HepG2 (cell line): ENCODE results near the gene HBB. TPM values are rescaled to one million over a fixed set of nuclear protein-coding genes. Genes with fewer than 3 reads are reported as not detected.

Experiments used
- ATAC-seq: fragments of 200-7000 bp; cut with Tn5 transposase; 3 replicates; pipeline ENCODE4 v1.9.1; 2020; ENCODE audit warnings: mild to moderate bottlenecking, moderate library complexity
- BruUV-seq: library from RNA; stranded (reverse); fragments of 400-500 nt; replicated peaks from 2 replicates; lab custom pipeline; 2021; lab: Mats Ljungman, UMichigan
- CTCF ChIA-PET: fragments of 300-600 bp; formaldehyde crosslinking; extraction: SDS; loops from one replicate; lab custom pipeline; 2021; ENCODE audit warnings: low total read pairs, inconsistent platforms, low intra/inter-chr PET ratio; lab: Yijun Ruan, JAX
- POLR2A ChIA-PET: fragments of 350-600 bp; sonication (Branson Sonifier 250); formaldehyde crosslinking; loops from one replicate; lab custom pipeline; 2020; ENCODE audit warnings: antibody characterized with exemption, inconsistent platforms; lab: Yijun Ruan, JAX
- DNase-seq: peaks from one replicate; pipeline ENCODE4 v3.0.0-alpha.2; 2015; ENCODE audit warnings: low spot score
- FAIRE-seq: peaks from 3 replicates; lab custom pipeline; 2011; peaks lifted over from hg19 to GRCh38; lab: Jason Lieb, UNC
- H2AFZ ChIP-seq: one replicate; pipeline ENCODE4 v1.6.1; 2011; ENCODE audit warnings: low read length, inconsistent platforms
- H3K27ac ChIP-seq: fragments of 300-600 bp; 3 replicates; pipeline ENCODE4 v1.8.0; 2011; ENCODE audit warnings: mixed run types, mild to moderate bottlenecking, mixed read lengths, low read length, inconsistent platforms; ENCODE audit not compliant: insufficient read depth; ENCODE audit errors: extremely low read length
- H3K27me3 ChIP-seq, 2 experiments: fragments of 200-600 bp in 1 of 2; 2 replicates in 1 of 2; 3 replicates in 1 of 2; pipeline versions ENCODE4 v1.6.0 to v1.8.0; 2011; ENCODE audit warnings: low read length in 2 of 2, mild to moderate bottlenecking in 2 of 2, moderate library complexity in 2 of 2, inconsistent platforms in 1 of 2; ENCODE audit not compliant: insufficient read depth in 2 of 2, control insufficient read depth in 1 of 2
- H3K36me3 ChIP-seq, 2 experiments: fragments of 200-600 bp in 1 of 2; replicated peaks in 1 of 2; 2 replicates in 1 of 2; 3 replicates in 1 of 2; pipeline versions ENCODE4 v1.5.1 to v1.8.0; 2011; ENCODE audit warnings: low read length in 2 of 2, inconsistent platforms in 1 of 2; ENCODE audit not compliant: insufficient read depth in 2 of 2, control insufficient read depth in 1 of 2
- H3K4me1 ChIP-seq: 2 replicates; pipeline ENCODE4 v1.5.1; 2012; ENCODE audit warnings: low read length, inconsistent platforms; ENCODE audit not compliant: insufficient read depth
- H3K4me2 ChIP-seq: 2 replicates; pipeline ENCODE4 v1.6.0; 2011; ENCODE audit warnings: low read depth, low read length, inconsistent platforms
- H3K4me3 ChIP-seq, 3 experiments: fragments of 200-600 bp in 1 of 3; sonication (generic), shearing (Covaris generic) in 1 of 3; replicated peaks in 1 of 3; 2 replicates each; pipeline ENCODE4 v1.5.1; 2011 to 2016; ENCODE audit warnings: low read length in 3 of 3, inconsistent platforms in 2 of 3, low read depth in 2 of 3, mild to moderate bottlenecking in 2 of 3, control low read depth in 1 of 3, mixed read lengths in 1 of 3; ENCODE audit not compliant: insufficient read depth in 1 of 3
- H3K79me2 ChIP-seq: one replicate; pipeline ENCODE4 v1.6.1; 2011; ENCODE audit warnings: low read length, inconsistent platforms; ENCODE audit not compliant: insufficient read depth
- H3K9ac ChIP-seq: 2 replicates; pipeline ENCODE4 v1.6.0; 2011; ENCODE audit warnings: mild to moderate bottlenecking, low read depth, low read length, inconsistent platforms; ENCODE audit not compliant: insufficient read depth
- H3K9me3 ChIP-seq: 2 replicates; pipeline ENCODE4 v1.5.1; 2012; ENCODE audit warnings: mild to moderate bottlenecking, low read length
- H4K20me1 ChIP-seq: 2 replicates; pipeline ENCODE4 v1.6.0; 2011; ENCODE audit warnings: inconsistent platforms, mild to moderate bottlenecking, low read length, moderate library complexity; ENCODE audit not compliant: insufficient read depth
- MXD4 ChIP-seq: IDR thresholded peaks from 2 replicates; pipeline ENCODE4 v1.6.1; 2016; ENCODE audit warnings: mild to moderate bottlenecking, missing biosample characterization, missing genetic modification reagents
- SRF ChIP-seq: IDR thresholded peaks from 2 replicates; pipeline ENCODE4 v1.6.1; 2011; ENCODE audit warnings: mild to moderate bottlenecking, low read depth, low read length, moderate library complexity
- ZBTB7B ChIP-seq: sonication (generic); formaldehyde crosslinking; IDR thresholded peaks from 2 replicates; pipeline ENCODE4 v1.4.0; 2020; ENCODE audit warnings: missing genetic modification reagents
- ZNF431 ChIP-seq: sonication (generic); formaldehyde crosslinking; IDR thresholded peaks from 2 replicates; pipeline ENCODE4 v1.9.0; 2022; ENCODE audit warnings: missing genetic modification reagents, low read depth, mild to moderate bottlenecking, borderline replicate concordance
- WGBS: methylation state at CpG from one replicate; pipeline ENCODE4 v1.1.6; 2017; ENCODE audit warnings: low lambda C conversion rate; 5-methylcytosine and 5-hydroxymethylcytosine counted together
- in situ Hi-C: cut with HindIII; loops from 2 replicates; pipeline ENCODE4 v1.10.0; 2017; ENCODE audit warnings: low pct_unique_long_range_greater_than_20kb; ENCODE audit not compliant: extremely low pct_ligation_motif_present
- intact Hi-C: fragments of 100-400 bp; cut with micrococcal nuclease; formaldehyde crosslinking; loops from one replicate; pipeline ENCODE4 v1.10.0; 2022; ENCODE audit not compliant: unreplicated experiment
- polyA plus RNA-seq, 8 experiments: library from polyadenylated mRNA; depleted of rRNA in 3 of 8; stranded (reverse) in 7 of 8; unstranded in 1 of 8; fragments of >200 nt; fragmentation: Illumina TruSeq in 4 of 8; extraction: Trizol in 4 of 8; gene quantifications; 2 replicates each; pipeline versions ENCODE4 v1.2.1 to v1.2.3, GENCODE V29; 2011 to 2016; ENCODE audit warnings: low read depth in 4 of 8, missing spikeins in 1 of 8, mixed read lengths in 1 of 8; ENCODE audit not compliant: insufficient read depth in 1 of 8
- total RNA-seq, 5 experiments: library from RNA; depleted of rRNA; stranded (reverse); fragments of >200 nt; fragmentation: Illumina TruSeq; extraction: Trizol; gene quantifications; 2 replicates each; pipeline ENCODE4 v1.2.3, GENCODE V29; 2016; ENCODE audit warnings: low read depth in 1 of 5
- TF ChIP-seq, protein P1 (sequence below): sonication (generic); formaldehyde crosslinking; conservative IDR thresholded peaks from 2 replicates; pipeline ENCODE4 v1.4.0; 2020; ENCODE audit warnings: mild to moderate bottlenecking, missing genetic modification reagents, moderate library complexity
- TF ChIP-seq, protein P2 (sequence below): sonication (generic); formaldehyde crosslinking; IDR thresholded peaks from 2 replicates; pipeline ENCODE4 v1.5.1; 2020; ENCODE audit warnings: mild to moderate bottlenecking, missing genetic modification reagents, borderline replicate concordance
- TF ChIP-seq, protein P3 (sequence below), 2 experiments: sonication (generic) in 1 of 2; formaldehyde crosslinking in 1 of 2; IDR thresholded peaks; 2 replicates each; pipeline versions ENCODE4 v1.4.0 to v1.6.1; 2018 to 2020; ENCODE audit warnings: missing genetic modification reagents in 2 of 2, borderline replicate concordance in 1 of 2, low read depth in 1 of 2, mild to moderate bottlenecking in 1 of 2, missing biosample characterization in 1 of 2
- TF ChIP-seq, protein P4 (sequence below): sonication (generic); formaldehyde crosslinking; IDR thresholded peaks from 2 replicates; pipeline ENCODE4 v1.5.0; 2020; ENCODE audit warnings: missing genetic modification reagents, mild to moderate bottlenecking, borderline replicate concordance

The HBB gene
- total and polyA plus RNA-seq, 2 of the 13 experiments (the other 11 are each of a cell fraction or from before 2014, with no cell fraction given) = not detected

DNA sequence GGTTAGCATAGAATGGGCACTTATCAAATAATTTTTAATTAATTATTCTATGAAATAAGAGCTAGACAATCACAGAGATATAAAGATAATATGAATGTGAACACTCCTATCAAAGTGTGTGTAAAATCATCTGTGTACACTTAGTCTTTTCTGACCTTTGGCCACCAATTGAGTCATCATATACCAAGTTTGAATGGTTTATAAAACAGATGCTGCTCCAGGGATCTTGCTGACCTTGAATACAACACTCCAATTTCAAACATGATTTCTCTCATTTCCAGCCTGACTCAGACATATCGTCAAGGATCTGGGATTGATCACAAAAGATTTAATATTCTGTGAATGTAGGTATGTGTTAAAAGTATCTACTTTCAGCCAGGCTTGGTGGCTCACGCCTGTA, 23.5 kb downstream of the HBB start:
- in situ Hi-C loops (loop anchor here (5.0 kb wide), 1 partner anchor 179 kb away; the partner anchor contains the start of gene OR51M1), intact Hi-C loops (no loop called here)
- no peak overlapping the region for H3K9ac ChIP-seq
- WGBS = 0% methylated on average over 2 of the region's 2 CpGs
- no TSS peak for BruUV-seq
- no peak overlapping the region for H3K4me2 ChIP-seq
- H3K4me1 ChIP-seq = no peaks in the 10 kb centered on the region
- no peaks in the 10 kb centered on the region for H3K79me2 ChIP-seq
- H3K36me3 ChIP-seq = no peaks in the 10 kb centered on the region
- no peak overlapping the region for H3K27ac ChIP-seq
- H3K27me3 ChIP-seq = no peaks in the 10 kb centered on the region; a peak in 1 of 5 replicates
- CTCF ChIA-PET = interaction anchor here (2.9 kb wide), 1 partner anchor 177 kb away, joined by 21 read pairs; no protein-coding TSS in a partner anchor
- POLR2A ChIA-PET = no interaction called here
- DNase-seq (no peak), FAIRE-seq (no peak), ATAC-seq (no peak)
- H4K20me1 ChIP-seq = no peaks in the 10 kb centered on the region
- no peak overlapping the region for H2AFZ ChIP-seq
- H3K4me3 ChIP-seq = no peak overlapping the region
- H3K9me3 ChIP-seq = no peaks in the 10 kb centered on the region
- TF ChIP-seq, protein P1, sequence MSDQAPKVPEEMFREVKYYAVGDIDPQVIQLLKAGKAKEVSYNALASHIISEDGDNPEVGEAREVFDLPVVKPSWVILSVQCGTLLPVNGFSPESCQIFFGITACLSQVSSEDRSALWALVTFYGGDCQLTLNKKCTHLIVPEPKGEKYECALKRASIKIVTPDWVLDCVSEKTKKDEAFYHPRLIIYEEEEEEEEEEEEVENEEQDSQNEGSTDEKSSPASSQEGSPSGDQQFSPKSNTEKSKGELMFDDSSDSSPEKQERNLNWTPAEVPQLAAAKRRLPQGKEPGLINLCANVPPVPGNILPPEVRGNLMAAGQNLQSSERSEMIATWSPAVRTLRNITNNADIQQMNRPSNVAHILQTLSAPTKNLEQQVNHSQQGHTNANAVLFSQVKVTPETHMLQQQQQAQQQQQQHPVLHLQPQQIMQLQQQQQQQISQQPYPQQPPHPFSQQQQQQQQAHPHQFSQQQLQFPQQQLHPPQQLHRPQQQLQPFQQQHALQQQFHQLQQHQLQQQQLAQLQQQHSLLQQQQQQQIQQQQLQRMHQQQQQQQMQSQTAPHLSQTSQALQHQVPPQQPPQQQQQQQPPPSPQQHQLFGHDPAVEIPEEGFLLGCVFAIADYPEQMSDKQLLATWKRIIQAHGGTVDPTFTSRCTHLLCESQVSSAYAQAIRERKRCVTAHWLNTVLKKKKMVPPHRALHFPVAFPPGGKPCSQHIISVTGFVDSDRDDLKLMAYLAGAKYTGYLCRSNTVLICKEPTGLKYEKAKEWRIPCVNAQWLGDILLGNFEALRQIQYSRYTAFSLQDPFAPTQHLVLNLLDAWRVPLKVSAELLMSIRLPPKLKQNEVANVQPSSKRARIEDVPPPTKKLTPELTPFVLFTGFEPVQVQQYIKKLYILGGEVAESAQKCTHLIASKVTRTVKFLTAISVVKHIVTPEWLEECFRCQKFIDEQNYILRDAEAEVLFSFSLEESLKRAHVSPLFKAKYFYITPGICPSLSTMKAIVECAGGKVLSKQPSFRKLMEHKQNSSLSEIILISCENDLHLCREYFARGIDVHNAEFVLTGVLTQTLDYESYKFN (CRISPR knock-in tag) = no peak
- TF ChIP-seq ZNF431 (CRISPR knock-in tag) (no peak), SRF (no peak), ZBTB7B (no peak), MXD4 (no peak)
- TF ChIP-seq, protein P2, sequence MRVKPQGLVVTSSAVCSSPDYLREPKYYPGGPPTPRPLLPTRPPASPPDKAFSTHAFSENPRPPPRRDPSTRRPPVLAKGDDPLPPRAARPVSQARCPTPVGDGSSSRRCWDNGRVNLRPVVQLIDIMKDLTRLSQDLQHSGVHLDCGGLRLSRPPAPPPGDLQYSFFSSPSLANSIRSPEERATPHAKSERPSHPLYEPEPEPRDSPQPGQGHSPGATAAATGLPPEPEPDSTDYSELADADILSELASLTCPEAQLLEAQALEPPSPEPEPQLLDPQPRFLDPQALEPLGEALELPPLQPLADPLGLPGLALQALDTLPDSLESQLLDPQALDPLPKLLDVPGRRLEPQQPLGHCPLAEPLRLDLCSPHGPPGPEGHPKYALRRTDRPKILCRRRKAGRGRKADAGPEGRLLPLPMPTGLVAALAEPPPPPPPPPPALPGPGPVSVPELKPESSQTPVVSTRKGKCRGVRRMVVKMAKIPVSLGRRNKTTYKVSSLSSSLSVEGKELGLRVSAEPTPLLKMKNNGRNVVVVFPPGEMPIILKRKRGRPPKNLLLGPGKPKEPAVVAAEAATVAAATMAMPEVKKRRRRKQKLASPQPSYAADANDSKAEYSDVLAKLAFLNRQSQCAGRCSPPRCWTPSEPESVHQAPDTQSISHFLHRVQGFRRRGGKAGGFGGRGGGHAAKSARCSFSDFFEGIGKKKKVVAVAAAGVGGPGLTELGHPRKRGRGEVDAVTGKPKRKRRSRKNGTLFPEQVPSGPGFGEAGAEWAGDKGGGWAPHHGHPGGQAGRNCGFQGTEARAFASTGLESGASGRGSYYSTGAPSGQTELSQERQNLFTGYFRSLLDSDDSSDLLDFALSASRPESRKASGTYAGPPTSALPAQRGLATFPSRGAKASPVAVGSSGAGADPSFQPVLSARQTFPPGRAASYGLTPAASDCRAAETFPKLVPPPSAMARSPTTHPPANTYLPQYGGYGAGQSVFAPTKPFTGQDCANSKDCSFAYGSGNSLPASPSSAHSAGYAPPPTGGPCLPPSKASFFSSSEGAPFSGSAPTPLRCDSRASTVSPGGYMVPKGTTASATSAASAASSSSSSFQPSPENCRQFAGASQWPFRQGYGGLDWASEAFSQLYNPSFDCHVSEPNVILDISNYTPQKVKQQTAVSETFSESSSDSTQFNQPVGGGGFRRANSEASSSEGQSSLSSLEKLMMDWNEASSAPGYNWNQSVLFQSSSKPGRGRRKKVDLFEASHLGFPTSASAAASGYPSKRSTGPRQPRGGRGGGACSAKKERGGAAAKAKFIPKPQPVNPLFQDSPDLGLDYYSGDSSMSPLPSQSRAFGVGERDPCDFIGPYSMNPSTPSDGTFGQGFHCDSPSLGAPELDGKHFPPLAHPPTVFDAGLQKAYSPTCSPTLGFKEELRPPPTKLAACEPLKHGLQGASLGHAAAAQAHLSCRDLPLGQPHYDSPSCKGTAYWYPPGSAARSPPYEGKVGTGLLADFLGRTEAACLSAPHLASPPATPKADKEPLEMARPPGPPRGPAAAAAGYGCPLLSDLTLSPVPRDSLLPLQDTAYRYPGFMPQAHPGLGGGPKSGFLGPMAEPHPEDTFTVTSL (CRISPR knock-in tag) = no peak
- TF ChIP-seq, protein P3, sequence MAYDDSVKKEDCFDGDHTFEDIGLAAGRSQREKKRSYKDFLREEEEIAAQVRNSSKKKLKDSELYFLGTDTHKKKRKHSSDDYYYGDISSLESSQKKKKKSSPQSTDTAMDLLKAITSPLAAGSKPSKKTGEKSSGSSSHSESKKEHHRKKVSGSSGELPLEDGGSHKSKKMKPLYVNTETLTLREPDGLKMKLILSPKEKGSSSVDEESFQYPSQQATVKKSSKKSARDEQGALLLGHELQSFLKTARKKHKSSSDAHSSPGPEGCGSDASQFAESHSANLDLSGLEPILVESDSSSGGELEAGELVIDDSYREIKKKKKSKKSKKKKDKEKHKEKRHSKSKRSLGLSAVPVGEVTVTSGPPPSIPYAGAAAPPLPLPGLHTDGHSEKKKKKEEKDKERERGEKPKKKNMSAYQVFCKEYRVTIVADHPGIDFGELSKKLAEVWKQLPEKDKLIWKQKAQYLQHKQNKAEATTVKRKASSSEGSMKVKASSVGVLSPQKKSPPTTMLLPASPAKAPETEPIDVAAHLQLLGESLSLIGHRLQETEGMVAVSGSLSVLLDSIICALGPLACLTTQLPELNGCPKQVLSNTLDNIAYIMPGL (CRISPR knock-in tag; IDR thresholded peaks at IDR 0.05; ENCODE audit: borderline replicate concordance in 1 of 2, low read depth in 1 of 2) = no peak
- TF ChIP-seq, protein P4, sequence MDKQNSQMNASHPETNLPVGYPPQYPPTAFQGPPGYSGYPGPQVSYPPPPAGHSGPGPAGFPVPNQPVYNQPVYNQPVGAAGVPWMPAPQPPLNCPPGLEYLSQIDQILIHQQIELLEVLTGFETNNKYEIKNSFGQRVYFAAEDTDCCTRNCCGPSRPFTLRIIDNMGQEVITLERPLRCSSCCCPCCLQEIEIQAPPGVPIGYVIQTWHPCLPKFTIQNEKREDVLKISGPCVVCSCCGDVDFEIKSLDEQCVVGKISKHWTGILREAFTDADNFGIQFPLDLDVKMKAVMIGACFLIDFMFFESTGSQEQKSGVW (CRISPR knock-in tag) = no peak
